ENCODE results near the gene HIVEP3. TPM values are rescaled to one million over a fixed set of nuclear protein-coding genes. Genes with fewer than 3 reads are reported as not detected.
A peak's percentile ranks its signal among the peaks of the same experiment; 100 is the strongest.

HIVEP3 gene
- total RNA-seq, 1 experiment from 2014 or later: 0.55 TPM

DNA sequence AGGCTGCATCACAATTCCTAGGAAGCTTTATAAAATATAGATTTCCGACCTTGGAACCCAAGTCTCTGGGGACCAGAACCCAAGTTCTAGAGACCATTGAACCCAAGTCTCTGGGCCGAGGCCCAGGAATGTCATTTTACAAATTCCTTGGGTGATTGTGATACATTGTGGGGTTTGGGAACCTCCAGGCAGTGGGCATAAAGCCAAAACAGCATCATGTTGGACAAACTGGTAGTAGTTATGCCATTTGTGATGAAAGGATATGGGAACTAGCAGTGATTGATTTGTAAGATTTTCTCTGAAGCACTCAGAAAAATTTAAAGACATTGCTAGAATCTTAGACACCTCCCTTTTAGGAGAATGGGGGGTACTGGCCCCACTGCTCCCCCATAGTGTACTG, 160.2 kb downstream of the HIVEP3 start (continued):
- TF ChIP-seq, protein P1, sequence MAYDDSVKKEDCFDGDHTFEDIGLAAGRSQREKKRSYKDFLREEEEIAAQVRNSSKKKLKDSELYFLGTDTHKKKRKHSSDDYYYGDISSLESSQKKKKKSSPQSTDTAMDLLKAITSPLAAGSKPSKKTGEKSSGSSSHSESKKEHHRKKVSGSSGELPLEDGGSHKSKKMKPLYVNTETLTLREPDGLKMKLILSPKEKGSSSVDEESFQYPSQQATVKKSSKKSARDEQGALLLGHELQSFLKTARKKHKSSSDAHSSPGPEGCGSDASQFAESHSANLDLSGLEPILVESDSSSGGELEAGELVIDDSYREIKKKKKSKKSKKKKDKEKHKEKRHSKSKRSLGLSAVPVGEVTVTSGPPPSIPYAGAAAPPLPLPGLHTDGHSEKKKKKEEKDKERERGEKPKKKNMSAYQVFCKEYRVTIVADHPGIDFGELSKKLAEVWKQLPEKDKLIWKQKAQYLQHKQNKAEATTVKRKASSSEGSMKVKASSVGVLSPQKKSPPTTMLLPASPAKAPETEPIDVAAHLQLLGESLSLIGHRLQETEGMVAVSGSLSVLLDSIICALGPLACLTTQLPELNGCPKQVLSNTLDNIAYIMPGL (CRISPR knock-in tag; IDR thresholded peaks at IDR 0.05): no peak
- no peak for TF ChIP-seq RELA (CRISPR knock-in tag; IDR thresholded peaks at IDR 0.05; ENCODE audit: borderline replicate concordance)
- TF ChIP-seq FOXP1 (CRISPR knock-in tag; IDR thresholded peaks at IDR 0.05; ENCODE audit: borderline replicate concordance): no peak
- no peak for TF ChIP-seq ZNF317 (CRISPR knock-in tag; IDR thresholded peaks at IDR 0.05; ENCODE audit: borderline replicate concordance, low read depth)
- no peak for TF ChIP-seq ZNF671 (CRISPR knock-in tag; IDR thresholded peaks at IDR 0.05)
- no peak for TF ChIP-seq PRRX2 (CRISPR knock-in tag; IDR thresholded peaks at IDR 0.05)
- no peak for TF ChIP-seq ETV6 (CRISPR knock-in tag; IDR thresholded peaks at IDR 0.05)

DNA sequence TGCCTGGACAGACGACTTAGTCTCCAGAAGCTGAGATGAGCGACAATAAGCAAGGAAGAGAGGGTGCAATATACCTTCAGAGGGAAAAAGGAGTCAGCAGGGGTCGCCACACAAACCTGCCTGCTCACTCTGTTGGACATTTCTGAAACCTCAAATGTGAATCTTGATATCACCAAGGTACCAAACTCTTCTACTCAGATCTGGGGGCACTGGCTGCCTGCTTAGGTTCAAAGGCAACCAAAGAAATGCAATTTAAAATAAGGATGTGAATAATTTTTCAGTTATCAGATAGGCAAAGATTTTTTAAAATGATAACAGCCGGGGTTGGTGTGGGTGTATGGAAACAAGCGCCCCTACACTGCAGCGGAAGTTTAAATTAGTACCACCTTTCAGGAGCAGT, 164.2 kb downstream of the HIVEP3 start:
- peak; percentile 48 for ATAC-seq
- Mint-ChIP-seq H3K4me3 (no peak overlapping the region), H3K4me1 (peaks cover 11% of the 10 kb centered on the region), H3K27ac (no peak overlapping the region), H3K36me3 (no peaks in the 10 kb centered on the region), H3K9me3 (peaks cover 2% of the 10 kb centered on the region; the same call in 1 of the 2 replicates), H3K27me3 (ENCODE audit: low read depth) (no peaks in the 10 kb centered on the region)
- no peak for DNase-seq (ENCODE audit: low spot score)
- CTCF ChIA-PET: interaction anchor here (1.0 to 2.0 kb wide), 2 partner anchors 26 to 141 kb away, joined by 4 to 6 read pairs; no protein-coding TSS in a partner anchor
- POLR2A ChIA-PET: no interaction called here
- TF ChIP-seq, protein P2, sequence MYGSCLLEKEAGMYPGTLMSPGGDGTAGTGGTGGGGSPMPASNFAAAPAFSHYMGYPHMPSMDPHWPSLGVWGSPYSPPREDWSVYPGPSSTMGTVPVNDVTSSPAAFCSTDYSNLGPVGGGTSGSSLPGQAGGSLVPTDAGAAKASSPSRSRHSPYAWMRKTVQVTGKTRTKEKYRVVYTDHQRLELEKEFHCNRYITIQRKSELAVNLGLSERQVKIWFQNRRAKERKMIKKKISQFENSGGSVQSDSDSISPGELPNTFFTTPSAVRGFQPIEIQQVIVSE (CRISPR knock-in tag; IDR thresholded peaks at IDR 0.05; ENCODE audit: borderline replicate concordance): no peak
- TF ChIP-seq CREM (CRISPR knock-in tag; IDR thresholded peaks at IDR 0.05) (no peak), RORB (CRISPR knock-in tag; IDR thresholded peaks at IDR 0.05) (no peak), FOXJ3 (CRISPR knock-in tag; IDR thresholded peaks at IDR 0.05; ENCODE audit: borderline replicate concordance) (no peak), ZNF317 (CRISPR knock-in tag; IDR thresholded peaks at IDR 0.05; ENCODE audit: borderline replicate concordance, low read depth) (no peak)

DNA sequence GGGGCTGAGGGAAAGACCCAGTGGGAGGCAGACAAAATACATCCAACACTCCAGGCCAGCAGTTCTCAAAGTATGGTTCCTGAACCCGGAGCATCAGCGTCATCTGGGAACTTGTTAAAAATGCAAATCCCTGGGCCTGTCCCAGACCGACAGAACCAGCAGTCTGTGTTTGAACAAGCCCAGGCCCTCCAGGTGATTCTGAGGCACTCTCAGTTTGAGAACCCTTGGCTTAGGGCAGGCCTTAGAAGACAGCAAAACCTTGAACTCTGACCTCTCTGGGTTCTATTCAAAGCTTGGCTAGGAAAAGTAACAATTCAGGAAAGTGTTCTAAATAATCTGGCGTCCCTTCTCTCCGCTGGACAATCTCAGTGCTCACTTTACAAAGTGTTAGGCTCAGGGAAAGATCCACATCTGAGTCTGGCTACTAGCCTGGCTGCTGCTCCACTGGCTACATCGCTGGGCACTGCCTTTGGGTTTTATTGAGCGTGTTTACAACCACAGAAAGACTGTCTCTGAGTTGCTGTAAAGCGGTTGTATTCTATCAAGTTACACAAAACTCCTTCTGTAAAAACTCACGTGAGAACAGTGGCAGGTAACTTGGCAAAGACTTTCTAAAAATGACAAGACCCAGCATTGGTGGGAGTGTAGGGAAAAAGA, 166.1 kb downstream of the HIVEP3 start:
- no peak for TF ChIP-seq MXD4 (CRISPR knock-in tag; IDR thresholded peaks at IDR 0.05; ENCODE audit: borderline replicate concordance)
- TF ChIP-seq, protein P3, sequence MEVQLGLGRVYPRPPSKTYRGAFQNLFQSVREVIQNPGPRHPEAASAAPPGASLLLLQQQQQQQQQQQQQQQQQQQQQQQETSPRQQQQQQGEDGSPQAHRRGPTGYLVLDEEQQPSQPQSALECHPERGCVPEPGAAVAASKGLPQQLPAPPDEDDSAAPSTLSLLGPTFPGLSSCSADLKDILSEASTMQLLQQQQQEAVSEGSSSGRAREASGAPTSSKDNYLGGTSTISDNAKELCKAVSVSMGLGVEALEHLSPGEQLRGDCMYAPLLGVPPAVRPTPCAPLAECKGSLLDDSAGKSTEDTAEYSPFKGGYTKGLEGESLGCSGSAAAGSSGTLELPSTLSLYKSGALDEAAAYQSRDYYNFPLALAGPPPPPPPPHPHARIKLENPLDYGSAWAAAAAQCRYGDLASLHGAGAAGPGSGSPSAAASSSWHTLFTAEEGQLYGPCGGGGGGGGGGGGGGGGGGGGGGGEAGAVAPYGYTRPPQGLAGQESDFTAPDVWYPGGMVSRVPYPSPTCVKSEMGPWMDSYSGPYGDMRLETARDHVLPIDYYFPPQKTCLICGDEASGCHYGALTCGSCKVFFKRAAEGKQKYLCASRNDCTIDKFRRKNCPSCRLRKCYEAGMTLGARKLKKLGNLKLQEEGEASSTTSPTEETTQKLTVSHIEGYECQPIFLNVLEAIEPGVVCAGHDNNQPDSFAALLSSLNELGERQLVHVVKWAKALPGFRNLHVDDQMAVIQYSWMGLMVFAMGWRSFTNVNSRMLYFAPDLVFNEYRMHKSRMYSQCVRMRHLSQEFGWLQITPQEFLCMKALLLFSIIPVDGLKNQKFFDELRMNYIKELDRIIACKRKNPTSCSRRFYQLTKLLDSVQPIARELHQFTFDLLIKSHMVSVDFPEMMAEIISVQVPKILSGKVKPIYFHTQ (CRISPR knock-in tag; IDR thresholded peaks at IDR 0.05): no peak
- no peak for TF ChIP-seq ZNF416 (CRISPR knock-in tag; IDR thresholded peaks at IDR 0.05)
- TF ChIP-seq, protein P4, sequence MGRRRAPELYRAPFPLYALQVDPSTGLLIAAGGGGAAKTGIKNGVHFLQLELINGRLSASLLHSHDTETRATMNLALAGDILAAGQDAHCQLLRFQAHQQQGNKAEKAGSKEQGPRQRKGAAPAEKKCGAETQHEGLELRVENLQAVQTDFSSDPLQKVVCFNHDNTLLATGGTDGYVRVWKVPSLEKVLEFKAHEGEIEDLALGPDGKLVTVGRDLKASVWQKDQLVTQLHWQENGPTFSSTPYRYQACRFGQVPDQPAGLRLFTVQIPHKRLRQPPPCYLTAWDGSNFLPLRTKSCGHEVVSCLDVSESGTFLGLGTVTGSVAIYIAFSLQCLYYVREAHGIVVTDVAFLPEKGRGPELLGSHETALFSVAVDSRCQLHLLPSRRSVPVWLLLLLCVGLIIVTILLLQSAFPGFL (CRISPR knock-in tag; IDR thresholded peaks at IDR 0.05; ENCODE audit: borderline replicate concordance): no peak
- no peak for TF ChIP-seq EMX1 (CRISPR knock-in tag; IDR thresholded peaks at IDR 0.05)
- Mint-ChIP-seq H3K4me1 (peaks cover 11% of the 10 kb centered on the region), H3K27ac (no peak overlapping the region), H3K4me3 (no peak overlapping the region), H3K9me3 (no peaks in the 10 kb centered on the region), H3K27me3 (ENCODE audit: low read depth) (no peaks in the 10 kb centered on the region), H3K36me3 (no peaks in the 10 kb centered on the region)
- ATAC-seq (no peak), DNase-seq (ENCODE audit: low spot score) (no peak)
- ChIA-PET POLR2A (no interaction called here), CTCF (no interaction called here)

Measured in WTC11 (cell line).